HepG2 (cell line): ENCODE results near the gene TAMALIN. TPM values are rescaled to one million over a fixed set of nuclear protein-coding genes. Genes with fewer than 3 reads are reported as not detected.

Experiments used
- GABPA ChIP-seq, 2 experiments: IDR thresholded peaks; 2 replicates each; pipeline ENCODE4 v1.6.1; 2011 to 2016; ENCODE audit warnings: low read depth in 2 of 2, low read length in 1 of 2, missing biosample characterization in 1 of 2, missing genetic modification characterization in 1 of 2
- IKZF4 ChIP-seq: sonication (generic); formaldehyde crosslinking; IDR thresholded peaks from 2 replicates; pipeline ENCODE4 v1.5.1; 2020; ENCODE audit warnings: borderline replicate concordance, mild to moderate bottlenecking, low read depth, missing genetic modification reagents; ENCODE audit errors: not compliant biosample characterization
- NR3C1 ChIP-seq: sonication (generic); formaldehyde crosslinking; IDR thresholded peaks from 2 replicates; pipeline ENCODE4 v1.4.0; 2020; ENCODE audit warnings: missing genetic modification reagents
- PRMT3 ChIP-seq: sonication (generic); formaldehyde crosslinking; IDR thresholded peaks from 2 replicates; pipeline ENCODE4 v1.8.1; 2022; ENCODE audit warnings: low read depth, mild to moderate bottlenecking, moderate library complexity, missing genetic modification reagents, borderline replicate concordance
- STAT5B ChIP-seq: sonication (generic); formaldehyde crosslinking; IDR thresholded peaks from 2 replicates; pipeline ENCODE4 v1.4.0; 2020; ENCODE audit warnings: missing genetic modification reagents
- TBX2 ChIP-seq: sonication (generic); formaldehyde crosslinking; IDR thresholded peaks from 2 replicates; pipeline ENCODE4 v1.5.0; 2020; ENCODE audit warnings: missing genetic modification reagents, mild to moderate bottlenecking, borderline replicate concordance
- ZBTB7B ChIP-seq: sonication (generic); formaldehyde crosslinking; IDR thresholded peaks from 2 replicates; pipeline ENCODE4 v1.4.0; 2020; ENCODE audit warnings: missing genetic modification reagents
- ZNF460 ChIP-seq: sonication (generic); formaldehyde crosslinking; IDR thresholded peaks from 2 replicates; pipeline ENCODE4 v1.5.1; 2020; ENCODE audit warnings: missing genetic modification reagents, mild to moderate bottlenecking, borderline replicate concordance
- polyA plus RNA-seq, 8 experiments: library from polyadenylated mRNA; depleted of rRNA in 3 of 8; stranded (reverse) in 7 of 8; unstranded in 1 of 8; fragments of >200 nt; fragmentation: Illumina TruSeq in 4 of 8; extraction: Trizol in 4 of 8; gene quantifications; 2 replicates each; pipeline versions ENCODE4 v1.2.1 to v1.2.3, GENCODE V29; 2011 to 2016; ENCODE audit warnings: low read depth in 4 of 8, missing spikeins in 1 of 8, mixed read lengths in 1 of 8; ENCODE audit not compliant: insufficient read depth in 1 of 8
- total RNA-seq, 5 experiments: library from RNA; depleted of rRNA; stranded (reverse); fragments of >200 nt; fragmentation: Illumina TruSeq; extraction: Trizol; gene quantifications; 2 replicates each; pipeline ENCODE4 v1.2.3, GENCODE V29; 2016; ENCODE audit warnings: low read depth in 1 of 5
- TF ChIP-seq, protein P1 (sequence below): sonication (generic); formaldehyde crosslinking; IDR thresholded peaks from 2 replicates; pipeline ENCODE4 v1.4.0; 2020; ENCODE audit warnings: missing genetic modification reagents
- TF ChIP-seq, protein P2 (sequence below): fragments of 450-650 bp; IDR thresholded peaks from 2 replicates; pipeline ENCODE4 v1.6.1; 2017
- TF ChIP-seq, protein P3 (sequence below): IDR thresholded peaks from 2 replicates; pipeline ENCODE4 v1.4.0; 2020; ENCODE audit warnings: mild to moderate bottlenecking, missing genetic modification reagents
- TF ChIP-seq, protein P4 (sequence below): sonication (generic); formaldehyde crosslinking; IDR thresholded peaks from 2 replicates; pipeline ENCODE4 v1.8.0; 2022; ENCODE audit warnings: missing genetic modification reagents, mild to moderate bottlenecking, moderate library complexity, borderline replicate concordance
- TF ChIP-seq, protein P5 (sequence below): sonication (generic); formaldehyde crosslinking; IDR thresholded peaks from 2 replicates; pipeline ENCODE4 v1.9.0; 2022; ENCODE audit warnings: missing genetic modification reagents, mild to moderate bottlenecking, borderline replicate concordance
- TF ChIP-seq, protein P6 (sequence below): sonication (generic); formaldehyde crosslinking; IDR thresholded peaks from 2 replicates; pipeline ENCODE4 v1.8.0; 2022; ENCODE audit warnings: mild to moderate bottlenecking, missing genetic modification reagents; ENCODE audit not compliant: insufficient replicate concordance

Gene TAMALIN
- total and polyA plus RNA-seq, 2 of the 13 experiments (the other 11 are each of a cell fraction or from before 2014, with no cell fraction given) = 2.9 to 10.9 TPM

DNA sequence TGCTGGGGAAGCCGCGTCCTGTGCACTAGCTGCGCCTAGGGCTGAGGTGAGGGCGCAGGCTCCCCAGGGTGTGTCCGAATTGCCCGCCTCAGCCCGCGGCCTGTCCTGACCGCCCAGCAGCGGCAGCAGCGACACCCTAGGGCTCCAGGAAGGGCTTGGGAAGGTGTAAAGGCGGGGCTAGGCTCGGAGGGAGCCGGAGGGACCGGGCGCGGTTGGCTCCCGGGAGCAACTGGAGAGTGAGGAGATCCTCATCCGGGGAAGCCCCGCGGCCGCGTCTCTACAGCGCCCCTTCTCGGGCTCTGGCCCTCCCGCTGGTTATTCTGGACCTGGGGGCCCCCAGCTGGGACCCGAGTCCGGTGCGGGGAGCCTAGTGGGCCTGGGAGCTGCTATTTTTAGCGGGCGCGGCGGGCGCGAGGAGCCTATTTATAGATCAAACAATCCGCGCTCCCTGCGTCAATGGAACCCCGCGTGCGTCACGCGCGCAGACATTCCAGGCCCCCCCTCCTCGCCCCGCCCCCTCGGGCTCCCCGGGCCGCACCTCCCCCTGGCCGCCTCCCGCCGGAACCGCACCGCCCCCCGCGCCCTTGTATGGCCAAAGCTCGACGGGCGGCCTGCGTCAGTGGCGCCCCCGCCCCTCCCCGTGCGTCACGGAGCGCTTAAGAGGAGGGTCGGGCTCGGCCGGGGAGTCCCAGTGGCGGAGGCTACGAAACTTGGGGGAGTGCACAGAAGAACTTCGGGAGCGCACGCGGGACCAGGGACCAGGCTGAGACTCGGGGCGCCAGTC lies 44.2 kb downstream of the TAMALIN start, which contains the start of gene NR4A1 (continued):
- TF ChIP-seq, protein P1, sequence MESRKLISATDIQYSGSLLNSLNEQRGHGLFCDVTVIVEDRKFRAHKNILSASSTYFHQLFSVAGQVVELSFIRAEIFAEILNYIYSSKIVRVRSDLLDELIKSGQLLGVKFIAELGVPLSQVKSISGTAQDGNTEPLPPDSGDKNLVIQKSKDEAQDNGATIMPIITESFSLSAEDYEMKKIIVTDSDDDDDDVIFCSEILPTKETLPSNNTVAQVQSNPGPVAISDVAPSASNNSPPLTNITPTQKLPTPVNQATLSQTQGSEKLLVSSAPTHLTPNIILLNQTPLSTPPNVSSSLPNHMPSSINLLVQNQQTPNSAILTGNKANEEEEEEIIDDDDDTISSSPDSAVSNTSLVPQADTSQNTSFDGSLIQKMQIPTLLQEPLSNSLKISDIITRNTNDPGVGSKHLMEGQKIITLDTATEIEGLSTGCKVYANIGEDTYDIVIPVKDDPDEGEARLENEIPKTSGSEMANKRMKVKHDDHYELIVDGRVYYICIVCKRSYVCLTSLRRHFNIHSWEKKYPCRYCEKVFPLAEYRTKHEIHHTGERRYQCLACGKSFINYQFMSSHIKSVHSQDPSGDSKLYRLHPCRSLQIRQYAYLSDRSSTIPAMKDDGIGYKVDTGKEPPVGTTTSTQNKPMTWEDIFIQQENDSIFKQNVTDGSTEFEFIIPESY (CRISPR knock-in tag) = no peak
- TF ChIP-seq NR3C1 (CRISPR knock-in tag) = no peak
- peak; percentile 54 for TF ChIP-seq TBX2 (CRISPR knock-in tag)
- no peak for TF ChIP-seq ZBTB7B (CRISPR knock-in tag)
- TF ChIP-seq, protein P2, sequence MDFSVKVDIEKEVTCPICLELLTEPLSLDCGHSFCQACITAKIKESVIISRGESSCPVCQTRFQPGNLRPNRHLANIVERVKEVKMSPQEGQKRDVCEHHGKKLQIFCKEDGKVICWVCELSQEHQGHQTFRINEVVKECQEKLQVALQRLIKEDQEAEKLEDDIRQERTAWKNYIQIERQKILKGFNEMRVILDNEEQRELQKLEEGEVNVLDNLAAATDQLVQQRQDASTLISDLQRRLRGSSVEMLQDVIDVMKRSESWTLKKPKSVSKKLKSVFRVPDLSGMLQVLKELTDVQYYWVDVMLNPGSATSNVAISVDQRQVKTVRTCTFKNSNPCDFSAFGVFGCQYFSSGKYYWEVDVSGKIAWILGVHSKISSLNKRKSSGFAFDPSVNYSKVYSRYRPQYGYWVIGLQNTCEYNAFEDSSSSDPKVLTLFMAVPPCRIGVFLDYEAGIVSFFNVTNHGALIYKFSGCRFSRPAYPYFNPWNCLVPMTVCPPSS = no peak
- TF ChIP-seq GABPA (IDR thresholded peaks at IDR 0.05; ENCODE audit: low read depth, low read length) = no peak
- TF ChIP-seq GABPA (CRISPR knock-in tag; IDR thresholded peaks at IDR 0.05; ENCODE audit: low read depth) = peak; percentile 57
- peak; percentile 78 for TF ChIP-seq IKZF4 (CRISPR knock-in tag)
- TF ChIP-seq, protein P3, sequence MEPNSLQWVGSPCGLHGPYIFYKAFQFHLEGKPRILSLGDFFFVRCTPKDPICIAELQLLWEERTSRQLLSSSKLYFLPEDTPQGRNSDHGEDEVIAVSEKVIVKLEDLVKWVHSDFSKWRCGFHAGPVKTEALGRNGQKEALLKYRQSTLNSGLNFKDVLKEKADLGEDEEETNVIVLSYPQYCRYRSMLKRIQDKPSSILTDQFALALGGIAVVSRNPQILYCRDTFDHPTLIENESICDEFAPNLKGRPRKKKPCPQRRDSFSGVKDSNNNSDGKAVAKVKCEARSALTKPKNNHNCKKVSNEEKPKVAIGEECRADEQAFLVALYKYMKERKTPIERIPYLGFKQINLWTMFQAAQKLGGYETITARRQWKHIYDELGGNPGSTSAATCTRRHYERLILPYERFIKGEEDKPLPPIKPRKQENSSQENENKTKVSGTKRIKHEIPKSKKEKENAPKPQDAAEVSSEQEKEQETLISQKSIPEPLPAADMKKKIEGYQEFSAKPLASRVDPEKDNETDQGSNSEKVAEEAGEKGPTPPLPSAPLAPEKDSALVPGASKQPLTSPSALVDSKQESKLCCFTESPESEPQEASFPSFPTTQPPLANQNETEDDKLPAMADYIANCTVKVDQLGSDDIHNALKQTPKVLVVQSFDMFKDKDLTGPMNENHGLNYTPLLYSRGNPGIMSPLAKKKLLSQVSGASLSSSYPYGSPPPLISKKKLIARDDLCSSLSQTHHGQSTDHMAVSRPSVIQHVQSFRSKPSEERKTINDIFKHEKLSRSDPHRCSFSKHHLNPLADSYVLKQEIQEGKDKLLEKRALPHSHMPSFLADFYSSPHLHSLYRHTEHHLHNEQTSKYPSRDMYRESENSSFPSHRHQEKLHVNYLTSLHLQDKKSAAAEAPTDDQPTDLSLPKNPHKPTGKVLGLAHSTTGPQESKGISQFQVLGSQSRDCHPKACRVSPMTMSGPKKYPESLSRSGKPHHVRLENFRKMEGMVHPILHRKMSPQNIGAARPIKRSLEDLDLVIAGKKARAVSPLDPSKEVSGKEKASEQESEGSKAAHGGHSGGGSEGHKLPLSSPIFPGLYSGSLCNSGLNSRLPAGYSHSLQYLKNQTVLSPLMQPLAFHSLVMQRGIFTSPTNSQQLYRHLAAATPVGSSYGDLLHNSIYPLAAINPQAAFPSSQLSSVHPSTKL (CRISPR knock-in tag) = peak; percentile 66
- TF ChIP-seq, protein P4, sequence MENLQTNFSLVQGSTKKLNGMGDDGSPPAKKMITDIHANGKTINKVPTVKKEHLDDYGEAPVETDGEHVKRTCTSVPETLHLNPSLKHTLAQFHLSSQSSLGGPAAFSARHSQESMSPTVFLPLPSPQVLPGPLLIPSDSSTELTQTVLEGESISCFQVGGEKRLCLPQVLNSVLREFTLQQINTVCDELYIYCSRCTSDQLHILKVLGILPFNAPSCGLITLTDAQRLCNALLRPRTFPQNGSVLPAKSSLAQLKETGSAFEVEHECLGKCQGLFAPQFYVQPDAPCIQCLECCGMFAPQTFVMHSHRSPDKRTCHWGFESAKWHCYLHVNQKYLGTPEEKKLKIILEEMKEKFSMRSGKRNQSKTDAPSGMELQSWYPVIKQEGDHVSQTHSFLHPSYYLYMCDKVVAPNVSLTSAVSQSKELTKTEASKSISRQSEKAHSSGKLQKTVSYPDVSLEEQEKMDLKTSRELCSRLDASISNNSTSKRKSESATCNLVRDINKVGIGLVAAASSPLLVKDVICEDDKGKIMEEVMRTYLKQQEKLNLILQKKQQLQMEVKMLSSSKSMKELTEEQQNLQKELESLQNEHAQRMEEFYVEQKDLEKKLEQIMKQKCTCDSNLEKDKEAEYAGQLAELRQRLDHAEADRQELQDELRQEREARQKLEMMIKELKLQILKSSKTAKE = 0 out of 2 replicates have a peak, but pooled peaks have one; percentile 48
- TF ChIP-seq STAT5B = no peak
- TF ChIP-seq ZNF460 (CRISPR knock-in tag) = no peak
- no peak for TF ChIP-seq PRMT3 (CRISPR knock-in tag)
- TF ChIP-seq, protein P5, sequence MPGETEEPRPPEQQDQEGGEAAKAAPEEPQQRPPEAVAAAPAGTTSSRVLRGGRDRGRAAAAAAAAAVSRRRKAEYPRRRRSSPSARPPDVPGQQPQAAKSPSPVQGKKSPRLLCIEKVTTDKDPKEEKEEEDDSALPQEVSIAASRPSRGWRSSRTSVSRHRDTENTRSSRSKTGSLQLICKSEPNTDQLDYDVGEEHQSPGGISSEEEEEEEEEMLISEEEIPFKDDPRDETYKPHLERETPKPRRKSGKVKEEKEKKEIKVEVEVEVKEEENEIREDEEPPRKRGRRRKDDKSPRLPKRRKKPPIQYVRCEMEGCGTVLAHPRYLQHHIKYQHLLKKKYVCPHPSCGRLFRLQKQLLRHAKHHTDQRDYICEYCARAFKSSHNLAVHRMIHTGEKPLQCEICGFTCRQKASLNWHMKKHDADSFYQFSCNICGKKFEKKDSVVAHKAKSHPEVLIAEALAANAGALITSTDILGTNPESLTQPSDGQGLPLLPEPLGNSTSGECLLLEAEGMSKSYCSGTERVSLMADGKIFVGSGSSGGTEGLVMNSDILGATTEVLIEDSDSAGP (CRISPR knock-in tag) = peak; percentile 66
- TF ChIP-seq, protein P6, sequence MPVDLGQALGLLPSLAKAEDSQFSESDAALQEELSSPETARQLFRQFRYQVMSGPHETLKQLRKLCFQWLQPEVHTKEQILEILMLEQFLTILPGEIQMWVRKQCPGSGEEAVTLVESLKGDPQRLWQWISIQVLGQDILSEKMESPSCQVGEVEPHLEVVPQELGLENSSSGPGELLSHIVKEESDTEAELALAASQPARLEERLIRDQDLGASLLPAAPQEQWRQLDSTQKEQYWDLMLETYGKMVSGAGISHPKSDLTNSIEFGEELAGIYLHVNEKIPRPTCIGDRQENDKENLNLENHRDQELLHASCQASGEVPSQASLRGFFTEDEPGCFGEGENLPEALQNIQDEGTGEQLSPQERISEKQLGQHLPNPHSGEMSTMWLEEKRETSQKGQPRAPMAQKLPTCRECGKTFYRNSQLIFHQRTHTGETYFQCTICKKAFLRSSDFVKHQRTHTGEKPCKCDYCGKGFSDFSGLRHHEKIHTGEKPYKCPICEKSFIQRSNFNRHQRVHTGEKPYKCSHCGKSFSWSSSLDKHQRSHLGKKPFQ (CRISPR knock-in tag) = no peak
